GM19023 (cell line): ENCODE results near the gene RTN4R.

Experiments used
- ATAC-seq: cut with Tn5 transposase; IDR thresholded peaks from one replicate; pipeline ENCODE4 v1.9.1; 2021; ENCODE audit warnings: mild to moderate bottlenecking, moderate library complexity; ENCODE audit not compliant: unreplicated experiment

RTN4R gene

GRCh38 chr22:20243537-20244249, 24.4 kb downstream of the RTN4R start:
- ATAC-seq: no peak

- ATAC-seq: no peak
Observed at GRCh38 chr22:20243176-20243536, 25.0 kb downstream of the RTN4R start.

- ATAC-seq: no peak
Observed at GRCh38 chr22:20242393-20243175, 25.5 kb downstream of the RTN4R start.

- ATAC-seq: no peak
Observed at GRCh38 chr22:20241579-20242392, 26.3 kb downstream of the RTN4R start.

- no peak for ATAC-seq
Observed at GRCh38 chr22:20240900-20241299, 27.2 kb downstream of the RTN4R start.

- ATAC-seq: no peak
Observed at GRCh38 chr22:20240447-20240764, 27.7 kb downstream of the RTN4R start.

- ATAC-seq: no peak
Observed at GRCh38 chr22:20239676-20240446, 28.3 kb downstream of the RTN4R start.

GRCh38 chr22:20238901-20239675, 29.0 kb downstream of the RTN4R start:
- no peak for ATAC-seq

- ATAC-seq: no peak
Observed at GRCh38 chr22:20238536-20238900, 29.6 kb downstream of the RTN4R start.

- no peak for ATAC-seq
Observed at GRCh38 chr22:20237480-20238440, 30.4 kb downstream of the RTN4R start.

GRCh38 chr22:20236052-20236717, 31.9 kb downstream of the RTN4R start:
- ATAC-seq: no peak

GRCh38 chr22:20235389-20235991, 32.6 kb downstream of the RTN4R start:
- no peak for ATAC-seq

- ATAC-seq: no peak
Observed at GRCh38 chr22:20234760-20235388, 33.2 kb downstream of the RTN4R start.

- ATAC-seq: no peak
Observed at GRCh38 chr22:20234314-20234682, 33.8 kb downstream of the RTN4R start.

- no peak for ATAC-seq
Observed at GRCh38 chr22:20233351-20234313, 34.5 kb downstream of the RTN4R start.

- ATAC-seq: no peak
Observed at GRCh38 chr22:20232781-20233180, 35.3 kb downstream of the RTN4R start.

- no peak for ATAC-seq
Observed at GRCh38 chr22:20232237-20232598, 35.9 kb downstream of the RTN4R start.
